ENCODE measurements around the gene SIGLEC9. TPM values are rescaled to one million over a fixed set of nuclear protein-coding genes. Genes with fewer than 3 reads are reported as not detected.
"Not testable (repeated sequence)": the region's sequence is repeated elsewhere in the genome, so short reads cannot be mapped to it uniquely, and the experiment has no call there.

Gene SIGLEC9
- total RNA-seq, 1 donor from 2014 or later = 0.48 TPM

DNA sequence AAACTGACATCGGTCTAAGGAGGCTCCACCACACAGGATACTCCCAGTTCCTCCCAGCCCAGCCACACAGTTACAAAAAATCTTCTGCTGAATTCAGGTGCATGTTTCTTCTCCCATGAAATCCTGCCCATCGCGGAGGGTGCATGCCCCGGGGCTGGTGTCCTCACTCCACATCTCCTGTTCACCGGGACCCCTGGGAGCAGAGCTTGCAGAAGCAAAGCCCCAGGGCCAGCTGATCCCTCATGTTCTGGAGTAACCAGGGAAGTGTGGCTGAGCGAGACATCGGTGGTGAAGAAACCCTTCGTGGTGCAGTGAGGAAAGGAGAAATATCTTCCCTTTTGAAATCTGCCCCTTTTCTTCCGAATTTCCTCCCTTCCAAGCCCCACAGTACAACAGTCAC lies 904 bp upstream of the SIGLEC9 start:
- no peak for ATAC-seq

DNA sequence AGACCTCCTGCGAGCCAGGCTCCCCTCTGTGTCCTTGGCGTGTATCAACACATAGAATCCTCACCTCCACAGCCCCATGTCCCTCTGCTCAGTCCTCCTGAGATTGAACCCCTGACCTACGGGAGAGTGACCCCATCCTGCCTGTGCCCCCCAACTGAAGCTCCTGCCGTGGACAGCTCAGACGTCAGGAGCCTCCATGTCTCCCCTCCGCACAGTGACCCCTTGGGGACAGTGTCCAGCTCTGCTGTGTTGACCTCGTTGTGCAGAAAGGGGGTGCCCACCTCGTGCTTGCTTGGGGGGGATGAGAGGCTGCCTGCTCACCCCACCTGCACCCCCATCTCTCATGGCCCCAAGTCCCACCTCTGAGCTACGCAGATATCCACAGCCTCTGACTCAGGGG lies 490 bp upstream of the SIGLEC9 start:
- no peak for ATAC-seq

DNA sequence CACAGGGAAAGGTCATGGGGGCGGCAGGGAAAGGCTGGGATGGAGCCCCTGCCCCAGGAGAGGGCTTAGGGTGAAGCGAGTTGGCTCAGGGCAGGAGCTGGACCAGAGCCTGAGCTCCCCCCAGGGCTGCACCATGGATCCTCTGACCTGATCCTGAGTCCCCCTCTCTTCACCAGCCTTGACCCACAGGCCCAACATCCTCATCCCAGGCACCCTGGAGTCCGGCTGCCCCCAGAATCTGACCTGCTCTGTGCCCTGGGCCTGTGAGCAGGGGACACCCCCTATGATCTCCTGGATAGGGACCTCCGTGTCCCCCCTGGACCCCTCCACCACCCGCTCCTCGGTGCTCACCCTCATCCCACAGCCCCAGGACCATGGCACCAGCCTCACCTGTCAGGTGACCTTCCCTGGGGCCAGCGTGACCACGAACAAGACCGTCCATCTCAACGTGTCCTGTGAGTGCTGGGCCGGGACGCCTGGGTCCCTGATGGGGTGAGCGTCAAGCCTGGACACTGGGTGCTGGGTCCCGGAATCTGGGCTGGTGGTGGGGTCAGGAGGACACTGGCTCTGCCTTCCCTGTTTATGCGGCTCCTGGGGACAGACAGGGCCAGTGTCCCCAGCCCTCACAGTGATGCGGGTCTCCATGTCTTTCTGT lies 842 bp downstream of the SIGLEC9 start:
- no peak for ATAC-seq

DNA sequence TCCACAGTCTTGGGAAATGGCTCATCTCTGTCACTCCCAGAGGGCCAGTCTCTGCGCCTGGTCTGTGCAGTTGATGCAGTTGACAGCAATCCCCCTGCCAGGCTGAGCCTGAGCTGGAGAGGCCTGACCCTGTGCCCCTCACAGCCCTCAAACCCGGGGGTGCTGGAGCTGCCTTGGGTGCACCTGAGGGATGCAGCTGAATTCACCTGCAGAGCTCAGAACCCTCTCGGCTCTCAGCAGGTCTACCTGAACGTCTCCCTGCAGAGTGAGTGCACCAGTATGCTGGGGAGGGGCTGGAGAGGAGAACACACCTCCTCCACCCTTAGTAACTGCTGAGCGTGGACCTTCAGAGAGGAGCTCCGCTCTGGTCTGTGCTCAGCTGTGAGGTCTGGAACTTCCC lies 2.3 kb downstream of the SIGLEC9 start:
- ATAC-seq = no peak

DNA sequence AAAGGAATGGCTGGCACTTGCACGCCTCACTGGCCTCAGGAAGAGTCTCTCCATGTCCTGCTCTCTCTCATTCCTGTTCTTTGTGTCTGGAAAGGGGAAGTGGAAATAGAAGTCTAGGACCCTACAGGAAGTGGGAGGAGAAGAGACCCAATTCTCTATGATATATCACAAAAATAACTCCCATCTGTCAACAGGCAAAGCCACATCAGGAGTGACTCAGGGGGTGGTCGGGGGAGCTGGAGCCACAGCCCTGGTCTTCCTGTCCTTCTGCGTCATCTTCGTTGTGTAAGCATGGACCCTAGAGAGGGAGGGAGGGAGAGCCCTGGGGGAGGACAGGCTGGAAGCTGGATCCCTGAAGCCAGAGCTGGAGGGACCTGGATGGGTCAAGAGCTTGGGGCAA lies 3.0 kb downstream of the SIGLEC9 start:
- no peak for ATAC-seq

DNA sequence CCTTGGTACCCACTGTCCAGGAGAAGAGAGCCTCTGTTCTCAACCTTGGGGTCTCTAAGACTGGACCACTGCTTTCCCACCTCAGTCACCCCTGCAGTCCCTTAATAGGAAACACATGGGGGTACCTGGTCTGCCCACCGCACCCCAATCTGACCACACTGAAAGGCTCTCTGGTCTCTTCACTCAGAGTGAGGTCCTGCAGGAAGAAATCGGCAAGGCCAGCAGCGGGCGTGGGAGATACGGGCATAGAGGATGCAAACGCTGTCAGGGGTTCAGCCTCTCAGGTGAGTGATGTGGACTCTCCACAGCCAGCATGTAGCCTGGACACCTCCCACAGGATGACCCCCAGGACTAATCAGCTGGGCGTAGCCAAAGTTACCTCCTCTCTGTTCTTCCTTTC lies 3.5 kb downstream of the SIGLEC9 start:
- ATAC-seq = no peak

DNA sequence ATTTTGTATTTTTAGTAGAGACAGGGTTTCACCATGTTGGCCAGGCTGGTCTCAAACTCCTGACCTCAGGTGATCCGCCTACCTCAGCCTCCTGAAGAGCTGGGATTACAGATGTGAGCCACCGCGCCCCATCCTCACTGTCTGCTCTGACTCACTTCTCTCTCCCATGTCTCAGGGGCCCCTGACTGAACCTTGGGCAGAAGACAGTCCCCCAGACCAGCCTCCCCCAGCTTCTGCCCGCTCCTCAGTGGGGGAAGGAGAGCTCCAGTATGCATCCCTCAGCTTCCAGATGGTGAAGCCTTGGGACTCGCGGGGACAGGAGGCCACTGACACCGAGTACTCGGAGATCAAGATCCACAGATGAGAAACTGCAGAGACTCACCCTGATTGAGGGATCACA lies 5.0 kb downstream of the SIGLEC9 start:
- ATAC-seq = no peak

DNA sequence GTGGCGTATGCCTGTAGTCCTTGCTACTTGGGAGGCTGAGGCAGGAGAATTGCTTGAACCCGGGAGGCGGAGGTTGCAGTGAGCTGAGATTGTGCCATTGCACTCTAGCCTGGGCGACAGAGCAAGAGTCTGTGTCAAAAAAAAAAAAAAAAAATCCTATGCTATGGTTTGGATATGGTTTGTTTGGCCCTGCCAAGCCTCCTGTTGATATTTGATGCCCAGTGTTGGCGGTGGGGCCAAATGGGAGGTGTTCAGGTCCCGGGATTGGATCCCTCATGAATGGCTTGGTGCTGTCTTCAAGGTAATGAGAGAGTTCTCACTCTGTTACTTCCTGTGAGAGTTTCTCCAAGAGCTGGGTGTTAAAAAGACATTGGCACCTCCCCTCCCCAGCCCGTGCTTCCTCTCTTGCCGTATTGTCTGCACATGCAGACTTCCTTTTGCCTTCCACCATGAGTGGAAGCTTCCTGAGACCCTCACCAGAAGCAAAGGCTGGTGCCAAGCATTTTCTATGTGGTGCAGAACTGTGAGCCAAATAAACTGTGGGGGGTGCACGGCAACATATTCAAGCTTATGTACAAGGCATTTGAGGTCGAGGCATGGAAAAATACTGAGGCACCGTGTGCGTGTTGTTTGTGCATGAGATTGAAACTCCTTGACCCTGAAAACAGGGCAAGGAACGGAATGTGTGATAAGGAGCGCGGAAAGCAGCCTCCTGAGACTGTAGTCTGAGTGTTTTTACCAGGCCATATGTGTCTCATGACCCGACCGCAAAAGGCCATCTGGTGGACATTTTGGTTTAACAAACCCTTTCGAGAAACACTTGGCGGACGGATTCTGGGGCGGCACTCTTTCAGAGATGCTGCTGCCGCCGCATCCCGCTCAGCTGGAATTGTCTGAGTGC lies 7.3 kb downstream of the SIGLEC9 start:
- ATAC-seq = peak; percentile 28

DNA sequence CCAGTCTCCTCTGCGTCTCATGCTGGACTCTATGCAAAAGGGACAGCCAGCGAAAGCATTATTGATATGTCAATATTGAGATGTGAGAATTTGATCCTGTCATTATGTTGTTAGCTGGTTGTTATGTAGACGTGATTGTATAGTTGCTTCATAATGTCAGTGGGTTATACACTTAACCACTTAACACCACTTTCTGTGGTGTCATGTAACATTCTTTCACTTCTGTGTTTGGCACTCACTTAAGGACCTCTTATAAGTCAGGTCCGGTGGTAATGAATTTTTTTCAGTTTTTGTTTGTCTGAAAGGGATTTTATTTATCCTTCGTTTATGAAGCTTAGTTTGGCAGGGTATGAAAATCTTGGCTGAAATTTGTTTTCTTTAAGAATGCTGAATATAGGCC lies 10.3 kb downstream of the SIGLEC9 start:
- ATAC-seq = no peak

DNA sequence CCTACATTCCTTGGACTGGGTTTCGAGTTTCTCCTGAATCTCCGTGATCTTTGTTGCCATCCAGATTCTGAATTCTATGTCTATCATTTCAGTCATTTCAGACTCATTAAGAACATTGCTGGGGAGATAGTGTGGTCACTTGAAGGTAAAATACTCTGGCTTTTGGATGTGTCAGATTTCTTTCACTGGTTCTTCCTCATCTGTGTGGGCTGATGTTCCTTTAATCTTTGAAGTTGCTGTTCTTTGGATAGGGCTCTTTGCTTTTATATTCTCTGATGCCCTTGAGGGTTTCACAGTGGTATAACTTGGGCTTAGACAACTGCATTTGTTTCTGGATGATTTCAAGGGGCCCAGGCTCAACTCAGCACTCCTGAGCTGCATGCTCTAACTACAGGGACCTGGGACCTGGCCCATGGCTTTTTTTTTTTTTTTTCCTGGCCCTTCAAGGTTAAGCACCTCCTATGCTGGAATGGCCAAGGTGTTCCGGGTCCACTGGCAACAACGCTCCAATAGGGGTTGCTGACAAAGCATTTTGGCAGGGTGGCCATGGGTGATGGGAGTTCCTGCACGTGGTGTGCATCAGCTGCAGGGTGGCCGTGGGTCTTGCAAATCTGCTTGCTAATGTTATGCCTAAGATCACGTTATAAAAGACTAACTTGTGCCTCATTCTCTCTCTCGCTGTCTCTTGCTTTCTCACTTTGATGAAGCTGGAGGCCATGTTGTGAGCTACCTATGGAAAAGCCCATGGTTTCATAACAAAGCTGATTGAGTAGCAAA lies 11.5 kb downstream of the SIGLEC9 start:
- ATAC-seq = no peak

DNA sequence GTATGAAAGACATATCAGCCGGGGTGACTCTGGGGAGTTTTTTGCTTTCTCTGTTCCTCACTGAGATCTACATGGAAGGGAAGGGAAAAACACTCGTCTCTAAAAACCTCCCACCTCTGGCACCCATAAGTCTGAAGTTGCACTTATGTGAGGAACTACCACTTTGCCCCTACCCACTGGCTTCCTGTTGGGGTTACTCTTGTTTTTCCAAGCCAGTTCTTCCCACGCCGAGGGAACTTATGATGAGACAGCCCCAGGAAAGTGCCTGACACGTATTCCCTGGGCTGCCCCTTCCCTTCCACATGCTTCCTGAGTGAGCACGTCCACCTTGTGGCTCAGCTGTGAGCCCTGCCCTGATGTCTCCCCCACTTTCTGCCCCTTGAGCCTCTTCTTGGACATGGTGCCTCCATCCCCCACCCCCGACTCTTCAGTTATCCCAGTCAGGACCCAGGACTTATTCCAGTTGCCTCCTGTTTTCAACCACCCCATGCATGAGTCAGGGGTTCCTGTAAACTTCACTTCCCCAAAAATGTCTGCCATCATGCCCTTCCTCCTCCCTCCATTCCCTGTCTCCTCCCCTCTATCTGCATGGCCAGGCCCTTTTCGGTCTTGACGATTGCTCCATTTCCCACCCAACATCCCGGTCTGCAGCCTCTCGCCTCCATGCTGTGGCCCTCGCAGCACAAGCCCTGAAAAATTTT lies 12.3 kb downstream of the SIGLEC9 start:
- no peak for ATAC-seq

DNA sequence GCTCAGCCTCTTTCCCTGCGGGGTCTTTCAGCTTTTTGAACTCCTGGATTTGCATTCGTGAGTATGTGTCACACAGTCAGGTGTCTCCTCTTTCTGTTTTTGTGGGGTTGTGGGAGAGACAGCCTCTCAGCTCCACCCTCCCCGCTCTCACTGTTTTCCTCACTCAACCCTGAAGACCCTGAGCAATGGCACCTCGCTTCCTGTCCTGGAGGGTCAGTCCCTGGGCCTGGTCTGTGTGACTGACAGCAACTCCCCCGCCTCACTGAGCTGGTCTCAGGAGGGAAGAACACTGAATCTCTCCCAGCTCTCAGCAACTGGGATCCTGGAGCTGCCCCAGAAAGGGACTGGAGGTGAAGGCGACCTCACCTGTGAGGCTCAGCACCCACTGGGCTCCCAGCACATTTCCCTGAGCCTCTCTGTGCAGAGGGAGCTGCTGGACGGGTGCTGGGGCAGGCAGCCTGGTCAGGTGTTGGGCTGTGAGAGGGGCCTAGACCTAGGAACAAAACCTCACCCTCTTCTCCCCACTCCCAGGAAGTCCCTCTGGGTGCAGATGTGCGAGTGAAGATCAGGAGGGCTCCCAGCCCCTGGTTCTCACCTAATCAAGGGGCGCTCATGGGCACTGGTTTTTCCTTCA lies 13.2 kb downstream of the SIGLEC9 start:
- ATAC-seq = no peak

DNA sequence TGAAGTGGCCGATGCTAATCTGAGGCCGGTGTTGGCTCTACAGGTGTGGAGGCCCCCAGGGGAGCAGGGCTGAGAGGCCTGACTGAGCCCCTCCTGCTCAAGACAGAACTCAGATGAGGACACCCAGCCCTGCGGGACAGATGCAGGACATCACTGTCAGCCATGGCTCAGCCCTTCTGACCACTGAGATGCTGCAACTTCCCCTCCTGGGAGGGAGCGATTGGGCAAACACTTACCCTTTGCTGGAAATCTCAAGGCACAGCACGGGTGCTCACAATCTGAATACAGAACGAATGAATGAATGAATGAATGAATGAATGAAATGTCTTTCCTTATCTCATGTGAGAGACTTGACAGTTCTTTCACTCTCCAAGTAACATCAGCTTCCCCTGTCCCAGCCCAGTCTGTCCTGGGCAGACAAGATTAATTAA lies 13.9 kb downstream of the SIGLEC9 start:
- peak; percentile 27 for ATAC-seq

DNA sequence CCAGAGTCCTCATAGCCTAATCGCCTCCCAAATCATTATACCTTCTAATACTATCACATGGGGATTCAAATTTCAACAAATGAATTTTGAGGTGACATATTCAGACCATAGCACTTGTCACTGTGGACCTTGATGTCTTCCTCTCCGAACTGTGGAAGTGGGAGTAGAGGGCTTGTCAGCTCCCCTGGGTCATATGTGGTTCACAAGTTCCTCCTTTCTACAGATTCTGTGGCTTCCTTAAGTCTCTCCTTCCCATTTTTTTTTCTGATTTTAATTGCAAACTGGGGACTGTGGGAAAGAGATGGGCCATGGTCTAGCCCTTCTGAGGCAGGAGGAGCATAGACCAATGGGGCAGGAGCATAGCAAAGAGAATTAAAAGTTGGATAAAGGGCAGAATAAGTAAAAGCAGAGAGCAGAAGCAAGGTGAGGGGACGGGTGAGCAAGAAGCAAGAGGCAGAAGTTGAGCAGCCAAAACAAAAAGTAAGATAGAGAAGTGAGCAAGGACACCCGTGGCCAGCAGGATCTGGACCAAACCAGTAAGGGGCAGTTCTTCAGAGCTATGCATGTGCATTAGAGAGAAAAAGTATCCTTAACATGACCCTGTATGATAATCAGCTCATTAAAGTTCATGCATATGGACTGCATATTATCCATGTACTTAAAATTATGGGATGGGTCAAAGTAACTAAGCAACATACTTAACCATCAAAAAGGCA lies 14.8 kb downstream of the SIGLEC9 start:
- ATAC-seq = no peak

DNA sequence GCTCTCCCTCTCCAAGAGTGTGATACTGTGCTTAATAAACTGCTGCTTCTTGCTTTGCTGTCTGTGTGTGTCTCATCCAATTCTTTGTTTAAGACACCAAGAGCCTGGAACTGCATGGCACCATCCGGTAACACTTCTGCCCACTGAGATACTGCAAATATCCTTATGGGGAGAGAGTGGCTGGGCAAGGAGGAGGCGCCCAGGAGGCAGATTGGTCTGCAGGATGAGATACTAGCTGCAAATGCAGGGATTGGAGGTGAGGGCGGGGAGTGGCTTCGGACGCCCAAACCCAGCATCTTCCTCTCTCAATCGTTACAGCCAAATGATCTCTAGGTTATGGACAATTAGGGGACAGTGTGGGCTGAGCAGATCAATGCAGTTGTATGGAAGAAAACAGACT lies 15.7 kb downstream of the SIGLEC9 start:
- ATAC-seq = no peak

DNA sequence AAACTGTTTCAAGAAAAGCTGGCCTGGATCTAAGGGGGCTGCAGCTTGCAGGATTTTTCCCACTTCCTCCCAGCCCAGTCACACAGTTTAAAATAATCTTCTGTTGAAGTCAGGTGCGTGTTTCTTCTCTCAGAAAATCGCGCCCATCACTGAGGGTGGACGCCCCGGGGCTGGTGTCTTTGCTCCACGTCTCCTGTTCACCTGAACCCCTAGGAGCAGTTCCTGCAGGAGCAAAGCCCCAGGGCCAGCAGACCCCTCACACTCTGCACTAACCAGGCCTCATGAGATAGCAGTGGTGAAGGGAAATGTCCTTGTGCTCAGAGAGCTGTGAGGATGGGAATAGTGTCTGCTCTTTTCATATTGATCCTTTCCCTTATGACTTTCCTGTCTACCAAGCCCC lies 16.5 kb downstream of the SIGLEC9 start:
- ATAC-seq = no peak

DNA sequence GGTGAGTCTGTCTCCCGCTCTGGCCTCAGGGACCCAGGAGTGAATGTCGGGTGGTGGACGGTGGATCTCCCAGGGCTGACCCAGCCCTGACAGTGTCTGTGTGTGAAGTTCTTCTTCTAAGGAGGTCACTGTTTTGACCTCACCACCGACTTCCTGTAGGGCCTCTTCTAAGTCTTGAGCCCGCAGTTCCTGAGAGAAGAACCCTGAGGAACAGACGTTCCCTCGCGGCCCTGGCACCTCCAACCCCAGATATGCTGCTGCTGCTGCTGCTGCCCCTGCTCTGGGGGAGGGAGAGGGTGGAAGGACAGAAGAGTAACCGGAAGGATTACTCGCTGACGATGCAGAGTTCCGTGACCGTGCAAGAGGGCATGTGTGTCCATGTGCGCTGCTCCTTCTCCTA lies 17.4 kb downstream of the SIGLEC9 start, which contains the start of gene SIGLEC7:
Gene SIGLEC7 (plus strand): TSS at position 183 of the 400 bp plus-strand sequence. CDS start 69 bp downstream, at position 252.
- ATAC-seq = no peak

DNA sequence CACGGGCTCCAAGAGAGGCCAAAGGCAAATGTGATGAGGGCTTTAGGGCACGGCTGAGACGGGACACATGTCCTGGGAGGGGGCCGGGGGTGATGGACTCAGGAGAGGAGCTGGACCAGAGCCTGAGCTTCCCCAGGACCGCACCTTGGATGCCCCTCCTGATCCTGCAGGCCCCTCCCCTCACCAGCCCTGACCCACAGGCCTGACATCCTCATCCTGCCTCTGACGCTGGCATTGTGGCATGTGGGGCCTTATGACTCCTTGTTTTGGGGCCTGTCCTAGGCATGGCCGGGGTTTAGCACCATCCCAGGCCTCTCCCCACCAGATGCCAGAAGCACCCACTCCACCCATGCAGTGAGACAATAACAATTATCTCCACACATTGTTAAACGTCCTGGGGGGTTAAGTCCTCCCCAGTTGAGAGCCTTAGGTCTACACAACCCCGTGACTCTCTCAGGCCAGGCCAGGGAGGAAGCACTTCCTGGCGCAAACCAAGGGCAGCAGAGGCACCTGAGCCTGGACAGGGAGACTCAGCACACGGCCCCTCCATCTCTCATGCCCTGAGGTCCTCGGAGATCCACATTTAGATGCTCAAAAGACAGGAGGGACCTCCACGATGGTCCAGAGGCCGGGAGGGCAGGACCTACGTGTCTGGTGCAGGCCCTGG lies 18.2 kb downstream of the SIGLEC9 start:
- not testable (repeated sequence) for ATAC-seq

DNA sequence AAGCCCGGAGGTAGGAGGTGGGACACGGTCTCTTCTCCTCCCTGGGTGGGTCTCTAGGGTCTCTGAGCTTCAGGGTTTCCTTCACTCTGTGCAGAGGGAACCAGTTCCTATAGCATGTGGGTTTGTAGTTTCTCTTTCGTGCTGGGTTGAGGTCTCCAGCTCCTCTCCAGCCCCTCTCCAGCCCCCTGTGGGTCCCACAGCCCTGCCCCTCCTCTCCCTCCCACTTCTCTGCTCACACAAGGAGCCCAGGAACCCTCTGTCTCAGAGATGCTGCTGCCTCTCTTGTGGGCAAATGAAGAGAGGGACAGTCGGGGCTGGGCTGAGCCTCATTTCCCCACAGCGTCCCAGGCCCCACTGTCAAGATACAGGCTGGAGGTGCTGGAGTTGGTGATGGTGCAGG lies 18.8 kb downstream of the SIGLEC9 start:
- no peak for ATAC-seq

DNA sequence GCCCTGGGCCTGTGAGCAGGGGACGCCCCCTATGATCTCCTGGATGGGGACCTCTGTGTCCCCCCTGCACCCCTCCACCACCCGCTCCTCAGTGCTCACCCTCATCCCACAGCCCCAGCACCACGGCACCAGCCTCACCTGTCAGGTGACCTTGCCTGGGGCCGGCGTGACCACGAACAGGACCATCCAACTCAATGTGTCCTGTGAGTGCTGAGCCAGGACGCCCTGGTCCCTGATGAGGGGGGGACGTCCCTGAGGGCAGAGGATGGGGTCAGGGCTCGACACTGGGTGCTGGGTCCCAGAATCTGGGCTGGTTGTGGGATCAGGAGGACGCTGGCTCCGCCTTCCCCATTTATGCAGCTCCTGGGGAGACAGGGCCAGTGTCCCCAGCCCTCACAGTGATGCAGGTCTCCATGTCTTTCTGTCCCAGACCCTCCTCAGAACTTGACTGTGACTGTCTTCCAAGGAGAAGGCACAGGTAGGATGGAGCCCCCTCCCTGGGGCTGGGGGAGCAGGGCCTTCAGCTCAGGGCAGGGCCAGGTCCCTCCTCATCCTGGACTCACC lies 19.9 kb downstream of the SIGLEC9 start:
- no peak for ATAC-seq
